ENCODE data around the gene VIM.

VIM gene

DNA sequence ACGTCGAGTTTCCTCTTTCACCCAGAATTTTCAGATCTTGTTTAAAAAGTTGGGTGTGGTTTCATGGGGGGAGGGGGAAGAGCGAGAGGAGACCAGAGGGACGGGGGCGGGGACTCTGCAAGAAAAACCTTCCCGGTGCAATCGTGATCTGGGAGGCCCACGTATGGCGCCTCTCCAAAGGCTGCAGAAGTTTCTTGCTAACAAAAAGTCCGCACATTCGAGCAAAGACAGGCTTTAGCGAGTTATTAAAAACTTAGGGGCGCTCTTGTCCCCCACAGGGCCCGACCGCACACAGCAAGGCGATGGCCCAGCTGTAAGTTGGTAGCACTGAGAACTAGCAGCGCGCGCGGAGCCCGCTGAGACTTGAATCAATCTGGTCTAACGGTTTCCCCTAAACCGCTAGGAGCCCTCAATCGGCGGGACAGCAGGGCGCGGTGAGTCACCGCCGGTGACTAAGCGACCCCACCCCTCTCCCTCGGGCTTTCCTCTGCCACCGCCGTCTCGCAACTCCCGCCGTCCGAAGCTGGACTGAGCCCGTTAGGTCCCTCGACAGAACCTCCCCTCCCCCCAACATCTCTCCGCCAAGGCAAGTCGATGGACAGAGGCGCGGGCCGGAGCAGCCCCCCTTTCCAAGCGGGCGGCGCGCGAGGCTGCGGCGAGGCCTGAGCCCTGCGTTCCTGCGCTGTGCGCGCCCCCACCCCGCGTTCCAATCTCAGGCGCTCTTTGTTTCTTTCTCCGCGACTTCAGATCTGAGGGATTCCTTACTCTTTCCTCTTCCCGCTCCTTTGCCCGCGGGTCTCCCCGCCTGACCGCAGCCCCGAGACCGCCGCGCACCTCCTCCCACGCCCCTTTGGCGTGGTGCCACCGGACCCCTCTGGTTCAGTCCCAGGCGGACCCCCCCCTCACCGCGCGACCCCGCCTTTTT lies at the start of gene VIM:
Gene VIM, plus strand, starts transcription at position 151 of the 925 bp plus-strand sequence. CDS start 1,182 bp downstream, outside the sequence.
- CTCF ChIA-PET, result interaction anchor here (0.6 to 2.8 kb wide), 8 partner anchors 11 to 203 kb away, joined by 3 to 24 read pairs (median 6); no protein-coding TSS in a partner anchor
- Mint-ChIP-seq H3K27me3 (peaks cover 13% of the 10 kb centered on the region), H3K4me1 (peaks cover 50% of the 10 kb centered on the region), H3K27ac (peak within 1 kb of the TSS; percentile 99), H3K36me3 (peaks cover 44% of the 10 kb centered on the region), H3K4me3 (peak within 1 kb of the TSS; percentile 91), H3K9me3 (no peaks in the 10 kb centered on the region)
- peak; percentile 90 for DNase-seq

DNA sequence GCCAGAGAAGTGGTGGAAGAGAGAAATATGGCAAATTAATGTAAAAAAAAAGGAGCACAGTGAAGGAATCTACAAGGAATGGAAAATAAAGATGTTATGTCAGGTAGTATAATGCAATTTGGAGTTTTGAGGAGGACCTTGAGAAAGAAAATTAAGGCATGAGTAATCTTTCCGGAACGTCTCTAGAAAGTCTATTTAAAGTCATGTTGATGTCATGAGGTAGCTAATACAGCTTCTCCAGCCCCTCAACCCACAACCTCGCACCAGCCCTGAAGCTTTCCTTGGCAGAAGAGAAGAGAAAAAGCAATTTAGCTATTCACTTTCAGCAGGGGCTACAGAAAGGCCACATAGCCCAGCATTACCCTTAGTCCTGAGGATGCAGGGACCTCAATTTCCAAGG lies 49.0 kb upstream of the VIM start:
- Mint-ChIP-seq H3K4me1 (peaks cover 18% of the 10 kb centered on the region), H3K36me3 (peaks cover 2% of the 10 kb centered on the region), H3K27me3 (no peaks in the 10 kb centered on the region), H3K4me3 (no peak overlapping the region), H3K9me3 (no peaks in the 10 kb centered on the region), H3K27ac (no peak overlapping the region)
- DNase-seq, result no peak
- CTCF ChIA-PET, result interaction anchor here (1.1 kb wide), 1 partner anchor 287 kb away, joined by 3 read pairs; no protein-coding TSS in a partner anchor

- Mint-ChIP-seq H3K4me3 (no peak overlapping the region), H3K27me3 (no peaks in the 10 kb centered on the region), H3K27ac (no peak overlapping the region), H3K36me3 (no peaks in the 10 kb centered on the region), H3K9me3 (no peaks in the 10 kb centered on the region), H3K4me1 (peaks cover 8% of the 10 kb centered on the region)
- no peak for DNase-seq
- CTCF ChIA-PET, result no interaction called here
These were observed 46.9 kb upstream of the VIM start for GRCh38 chr10:17181110-17181509.

GRCh38 chr10:17181751-17182150 lies 46.3 kb upstream of the VIM start:
- Mint-ChIP-seq H3K4me3 (no peak overlapping the region), H3K27ac (no peak overlapping the region), H3K4me1 (peaks cover 5% of the 10 kb centered on the region), H3K36me3 (no peaks in the 10 kb centered on the region), H3K27me3 (no peaks in the 10 kb centered on the region), H3K9me3 (no peaks in the 10 kb centered on the region)
- no peak for DNase-seq
- CTCF ChIA-PET, result no interaction called here

- DNase-seq, result no peak
- Mint-ChIP-seq H3K36me3 (no peaks in the 10 kb centered on the region), H3K9me3 (no peaks in the 10 kb centered on the region), H3K4me3 (no peak overlapping the region), H3K4me1 (peaks cover 5% of the 10 kb centered on the region), H3K27me3 (no peaks in the 10 kb centered on the region), H3K27ac (no peak overlapping the region)
- CTCF ChIA-PET, result interaction anchor here (0.7 to 1.4 kb wide), 3 partner anchors 9 to 330 kb away, joined by 3 read pairs; no protein-coding TSS in a partner anchor
These were observed 44.9 kb upstream of the VIM start for GRCh38 chr10:17183110-17183509.

- Mint-ChIP-seq H3K9me3 (no peaks in the 10 kb centered on the region), H3K27me3 (no peaks in the 10 kb centered on the region), H3K4me3 (no peak overlapping the region), H3K4me1 (peaks cover 5% of the 10 kb centered on the region), H3K36me3 (no peaks in the 10 kb centered on the region), H3K27ac (no peak overlapping the region)
- DNase-seq, result no peak
- CTCF ChIA-PET, result no interaction called here
These were observed 42.2 kb upstream of the VIM start for GRCh38 chr10:17185873-17186272.

- CTCF ChIA-PET, result no interaction called here
- Mint-ChIP-seq H3K4me1 (peaks cover 2% of the 10 kb centered on the region), H3K9me3 (no peaks in the 10 kb centered on the region), H3K36me3 (no peaks in the 10 kb centered on the region), H3K27me3 (peaks cover 5% of the 10 kb centered on the region), H3K27ac (no peak overlapping the region), H3K4me3 (no peak overlapping the region)
- no peak for DNase-seq
These were observed 39.3 kb upstream of the VIM start for GRCh38 chr10:17188644-17189172.

GRCh38 chr10:17190602-17191001 lies 37.4 kb upstream of the VIM start:
- H3K9me3 Mint-ChIP-seq, result no peaks in the 10 kb centered on the region
- DNase-seq, result no peak
- H3K4me3 Mint-ChIP-seq, result no peak overlapping the region
- no peak overlapping the region for H3K27ac Mint-ChIP-seq
- peaks cover 5% of the 10 kb centered on the region for H3K27me3 Mint-ChIP-seq
- H3K36me3 Mint-ChIP-seq, result peaks cover 3% of the 10 kb centered on the region
- CTCF ChIA-PET, result interaction anchor here (1.5 kb wide), 1 partner anchor 15 kb away, joined by 3 read pairs; no protein-coding TSS in a partner anchor
- H3K4me1 Mint-ChIP-seq, result no peaks in the 10 kb centered on the region

DNA sequence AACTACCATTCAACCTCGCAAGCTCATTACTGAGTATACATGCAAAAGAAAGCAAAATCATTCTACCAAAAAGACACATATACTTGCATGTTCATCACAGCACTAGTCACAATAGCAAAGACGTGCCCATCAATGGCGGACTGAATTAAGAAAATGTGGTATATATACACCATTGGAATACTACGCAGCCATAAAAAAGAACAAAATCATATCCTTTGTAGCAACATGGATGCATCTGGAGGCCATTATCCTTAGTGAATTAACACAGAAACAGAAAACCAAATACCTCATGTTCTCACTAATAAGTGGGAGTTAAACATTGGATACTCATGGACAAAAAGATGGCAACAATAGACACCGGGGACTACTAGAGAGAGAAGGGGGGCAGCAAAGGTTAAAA lies 33.0 kb upstream of the VIM start:
- Mint-ChIP-seq H3K27ac (no peak overlapping the region), H3K9me3 (no peaks in the 10 kb centered on the region), H3K4me1 (peaks cover 11% of the 10 kb centered on the region), H3K36me3 (peaks cover 5% of the 10 kb centered on the region), H3K4me3 (no peak overlapping the region), H3K27me3 (peaks cover 5% of the 10 kb centered on the region)
- CTCF ChIA-PET, result no interaction called here
- DNase-seq, result no peak

DNA sequence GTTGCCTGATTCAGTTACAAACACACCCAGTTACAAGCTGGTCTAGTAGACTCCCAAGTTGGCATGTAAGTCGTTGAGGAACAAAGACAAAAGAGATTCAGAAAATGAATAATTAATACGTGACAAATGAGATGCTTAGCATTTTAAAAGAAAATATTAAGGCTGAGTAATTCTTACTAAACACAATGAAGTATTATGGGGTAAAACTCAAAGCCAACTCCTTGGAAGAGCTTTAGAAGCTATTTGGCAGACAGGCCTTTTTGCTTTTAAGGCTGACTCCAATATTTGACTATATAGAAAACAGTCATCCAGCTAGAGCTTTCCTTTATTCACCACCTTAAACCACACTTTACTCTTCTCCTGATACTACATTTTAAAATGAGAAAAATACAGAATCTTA lies 32.0 kb upstream of the VIM start:
- CTCF ChIA-PET, result no interaction called here
- DNase-seq, result no peak
- Mint-ChIP-seq H3K36me3 (peaks cover 5% of the 10 kb centered on the region), H3K4me3 (no peak overlapping the region), H3K9me3 (no peaks in the 10 kb centered on the region), H3K4me1 (peaks cover 20% of the 10 kb centered on the region), H3K27ac (no peak overlapping the region), H3K27me3 (peaks cover 5% of the 10 kb centered on the region)

- Mint-ChIP-seq H3K4me3 (no peak overlapping the region), H3K27me3 (peaks cover 2% of the 10 kb centered on the region), H3K27ac (no peak overlapping the region), H3K4me1 (peaks cover 25% of the 10 kb centered on the region), H3K36me3 (peaks cover 5% of the 10 kb centered on the region), H3K9me3 (no peaks in the 10 kb centered on the region)
- DNase-seq, result no peak
- CTCF ChIA-PET, result no interaction called here
These were observed 31.5 kb upstream of the VIM start for GRCh38 chr10:17196573-17196972.

- CTCF ChIA-PET, result interaction anchor here (2.8 kb wide), 1 partner anchor 31 kb away, joined by 15 read pairs; no protein-coding TSS in a partner anchor
- H3K27ac Mint-ChIP-seq, result no peak overlapping the region
These were observed 28.7 kb upstream of the VIM start for GRCh38 chr10:17199351-17199804.

DNA sequence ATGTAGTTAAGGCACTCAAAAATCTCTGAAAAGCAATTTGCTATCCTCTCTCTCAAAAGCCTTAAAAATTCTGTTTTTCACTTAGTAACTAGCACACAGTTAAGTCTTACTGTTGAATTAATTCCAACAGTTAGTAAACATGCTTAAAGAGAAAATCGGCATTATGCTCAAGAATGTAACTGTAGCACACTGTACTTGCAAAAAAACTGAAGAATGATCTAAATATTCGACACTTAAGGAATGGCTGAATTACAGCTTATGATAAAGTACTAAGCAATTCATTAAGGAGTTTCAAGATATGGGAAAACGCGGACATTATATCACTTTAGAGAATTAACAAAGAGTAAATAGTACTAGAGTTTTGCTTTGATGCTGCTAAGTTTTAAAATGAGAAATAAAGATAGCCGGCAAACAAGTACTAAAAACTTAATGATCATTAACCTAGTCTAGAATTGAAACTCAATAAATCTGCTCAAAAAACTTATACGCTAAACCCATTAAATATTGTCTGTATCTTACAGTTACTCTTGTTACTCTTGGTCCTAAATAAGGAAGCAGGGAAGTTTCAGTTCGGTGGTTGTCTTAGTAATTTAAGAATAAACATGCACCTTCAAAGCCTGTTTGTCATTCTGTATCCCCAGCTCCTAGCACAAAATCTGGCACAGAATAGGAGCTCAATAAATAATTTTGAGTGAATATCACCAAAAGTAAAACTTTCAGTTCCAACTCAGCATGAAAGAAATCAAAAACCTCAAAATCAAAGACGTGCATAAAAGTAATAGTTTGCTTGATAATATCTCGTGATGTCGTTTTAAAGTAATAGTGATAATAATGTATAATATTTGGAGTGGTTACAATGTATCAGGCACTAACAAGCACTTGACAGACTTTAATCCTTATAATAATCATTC lies 27.8 kb upstream of the VIM start:
- no peaks in the 10 kb centered on the region for H3K27me3 Mint-ChIP-seq
- no peak for DNase-seq
- peak overlapping the region; percentile 90 for H3K27ac Mint-ChIP-seq
- H3K9me3 Mint-ChIP-seq, result no peaks in the 10 kb centered on the region
- peaks cover 42% of the 10 kb centered on the region for H3K4me1 Mint-ChIP-seq
- peak overlapping the region; percentile 93 for H3K4me3 Mint-ChIP-seq
- H3K36me3 Mint-ChIP-seq, result peaks cover 2% of the 10 kb centered on the region
- CTCF ChIA-PET, result interaction anchor here (1.0 to 2.8 kb wide), 6 partner anchors 17 to 344 kb away, joined by 3 to 15 read pairs (median 4); no protein-coding TSS in a partner anchor

More at GRCh38 chr10:17199351-17199804, 28.7 kb upstream of the VIM start:
- H3K36me3 Mint-ChIP-seq, result peaks cover 2% of the 10 kb centered on the region
- H3K4me3 Mint-ChIP-seq, result peak overlapping the region; percentile 93
- no peaks in the 10 kb centered on the region for H3K27me3 Mint-ChIP-seq
- peaks cover 39% of the 10 kb centered on the region for H3K4me1 Mint-ChIP-seq
- no peak for DNase-seq
- H3K9me3 Mint-ChIP-seq, result no peaks in the 10 kb centered on the region
